K562 (cell line): ENCODE measurements around the gene USP24.

Experiments
- ARNT ChIP-seq, 2 experiments: fragments of 450-650 bp; IDR thresholded peaks; 2 replicates each; pipeline ENCODE4 v1.6.1; 2016; ENCODE audit warnings: mild to moderate bottlenecking in 1 of 2
- CHD2 ChIP-seq: IDR thresholded peaks from 2 replicates; pipeline ENCODE4 v1.6.1; 2011; ENCODE audit warnings: low read depth, low read length
- CTCF ChIP-seq, 3 experiments: IDR thresholded peaks in 2 of 3; conservative IDR thresholded peaks in 1 of 3; 2 replicates each; pipeline ENCODE4 v1.5.1; 2011 to 2012; ENCODE audit warnings: low read length in 3 of 3, mild to moderate bottlenecking in 3 of 3, control low read depth in 2 of 3, improper control_type of control experiment in 1 of 3, inconsistent platforms in 1 of 3, low read depth in 1 of 3, mixed read lengths in 1 of 3, moderate library complexity in 1 of 3; ENCODE audit not compliant: insufficient read depth in 2 of 3
- ETS1 ChIP-seq: conservative IDR thresholded peaks from 2 replicates; pipeline ENCODE4 v1.6.1; 2011; ENCODE audit warnings: low read depth, mild to moderate bottlenecking, low read length; ENCODE audit not compliant: control insufficient read depth
- HMG20A ChIP-seq: fragments of 450-650 bp; formaldehyde crosslinking; conservative IDR thresholded peaks from 2 replicates; pipeline ENCODE4 v1.4.0; 2020; ENCODE audit warnings: mild to moderate bottlenecking, mixed read lengths
- NR2C1 ChIP-seq, 2 experiments: fragments of 450-650 bp; IDR thresholded peaks; 2 replicates each; pipeline ENCODE4 v1.6.1; 2017; ENCODE audit warnings: mild to moderate bottlenecking in 2 of 2, antibody characterized with exemption in 1 of 2, inconsistent platforms in 1 of 2, missing compliant biosample characterization in 1 of 2, missing genetic modification characterization in 1 of 2
- SOX6 ChIP-seq: fragments of 450-650 bp; IDR thresholded peaks from 2 replicates; pipeline ENCODE4 v1.6.1; 2014; ENCODE audit warnings: mild to moderate bottlenecking
- ZNF766 ChIP-seq: fragments of 200-800 bp; sonication (Bioruptor generic); conservative IDR thresholded peaks from 2 replicates; pipeline ENCODE4 v1.6.1; 2016; ENCODE audit warnings: missing genetic modification characterization, missing compliant biosample characterization

- TF ChIP-seq ETS1 (no peak), ARNT (IDR thresholded peaks at IDR 0.05) (no peak), SOX6 (no peak), ZNF766 (CRISPR knock-in tag) (no peak), CHD2 (no peak), NR2C1 (IDR thresholded peaks at IDR 0.05) (no peak), NR2C1 (tag; IDR thresholded peaks at IDR 0.05) (no peak), HMG20A (no peak), CTCF (IDR thresholded peaks at IDR 0.05 in 2 of 3, conservative IDR thresholded peaks at IDR 0.05 in 1 of 3; ENCODE audit: insufficient read depth in 2 of 3, low read depth in 1 of 3, low read length in 3 of 3) (no peak)
Measured at GRCh38 chr1:55180075-55180670, 35.0 kb downstream of the USP24 start.
